ENCODE data around the gene TEPSIN.

The TEPSIN gene

DNA sequence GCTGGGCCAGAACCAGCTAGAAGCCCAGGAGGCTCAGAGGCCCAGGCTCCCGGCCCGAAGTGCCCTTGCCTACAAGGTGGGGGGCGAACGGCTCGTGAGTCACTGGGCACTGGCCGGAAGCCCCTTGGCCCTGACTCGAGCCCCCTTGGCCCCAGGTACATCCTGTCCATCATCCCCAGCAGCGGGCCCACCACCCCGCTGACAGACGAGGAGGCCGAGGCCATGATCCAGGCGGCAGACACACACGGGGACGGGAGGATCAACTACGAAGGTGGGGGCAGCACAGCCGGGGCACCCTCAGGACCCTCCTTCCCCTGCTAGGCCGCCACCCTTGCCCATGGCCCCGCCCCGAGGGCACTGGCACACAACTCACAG lies 57.1 kb downstream of the TEPSIN start:
- no peak for DNase-seq

DNA sequence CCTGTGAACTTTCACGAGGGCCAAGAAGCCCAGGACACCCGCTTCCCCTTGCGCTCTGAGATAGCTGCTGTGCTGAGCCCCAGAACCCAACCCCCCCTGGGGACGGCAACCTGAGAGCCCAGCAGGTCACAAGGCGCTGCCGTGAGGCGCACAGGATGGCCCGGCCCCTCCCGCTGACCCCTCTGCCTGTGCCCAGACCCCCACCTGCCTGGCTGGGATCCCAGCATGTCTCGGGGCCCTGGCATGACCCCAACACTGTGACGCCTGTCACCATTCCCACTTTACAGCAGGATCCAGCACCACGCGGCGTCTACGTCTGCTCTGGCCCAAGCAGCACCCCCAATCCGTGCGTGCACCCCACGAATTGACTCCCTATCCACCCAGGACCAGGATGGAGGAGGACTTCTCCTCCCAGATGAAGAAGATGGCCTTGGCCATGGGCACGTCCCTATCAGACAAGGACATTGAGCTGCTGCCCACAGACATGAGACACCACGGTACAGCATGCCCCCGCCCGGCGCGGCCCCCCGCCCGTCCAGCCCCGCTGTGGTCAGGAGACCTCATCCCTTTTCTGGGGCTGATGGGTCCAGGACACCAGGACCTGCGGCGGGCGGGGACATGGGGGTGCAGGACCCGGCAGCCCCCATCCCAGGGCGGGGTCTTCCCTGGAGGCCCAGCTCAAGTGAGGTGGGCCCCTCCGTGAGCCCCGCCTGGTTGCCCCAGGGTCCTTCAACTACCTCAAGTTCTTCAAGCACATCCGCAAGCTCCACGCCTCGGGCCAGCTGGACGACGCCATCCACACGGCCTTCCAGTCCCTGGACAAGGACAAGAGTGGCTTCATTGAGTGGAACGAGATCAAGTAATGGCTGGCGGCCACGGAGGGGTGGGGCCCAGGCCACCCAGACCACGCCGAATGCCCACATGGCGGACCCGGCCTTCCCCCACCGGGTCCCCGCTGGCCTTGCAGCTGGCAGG lies 57.7 kb downstream of the TEPSIN start:
- DNase-seq: no peak

DNA sequence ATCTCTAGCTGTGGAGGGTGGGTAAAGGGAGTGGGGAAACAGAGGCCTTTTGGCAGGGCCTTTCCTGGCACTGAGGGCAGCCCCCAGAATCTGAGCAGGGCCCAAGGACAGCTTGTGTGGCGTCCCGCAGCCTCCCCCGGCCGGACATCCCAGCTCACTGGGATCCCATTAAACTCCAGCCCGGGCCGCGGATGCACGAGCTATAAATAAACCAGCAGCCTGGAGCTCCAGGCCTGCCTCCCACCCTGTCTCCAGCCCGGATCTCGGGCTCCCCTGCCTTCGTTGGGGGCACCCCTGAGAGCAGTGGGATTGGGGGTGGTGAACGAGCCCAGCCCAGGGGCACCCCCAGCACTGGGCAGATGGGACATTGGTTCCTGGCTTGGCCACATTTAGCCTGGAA lies 59.0 kb downstream of the TEPSIN start:
- DNase-seq: no peak

DNA sequence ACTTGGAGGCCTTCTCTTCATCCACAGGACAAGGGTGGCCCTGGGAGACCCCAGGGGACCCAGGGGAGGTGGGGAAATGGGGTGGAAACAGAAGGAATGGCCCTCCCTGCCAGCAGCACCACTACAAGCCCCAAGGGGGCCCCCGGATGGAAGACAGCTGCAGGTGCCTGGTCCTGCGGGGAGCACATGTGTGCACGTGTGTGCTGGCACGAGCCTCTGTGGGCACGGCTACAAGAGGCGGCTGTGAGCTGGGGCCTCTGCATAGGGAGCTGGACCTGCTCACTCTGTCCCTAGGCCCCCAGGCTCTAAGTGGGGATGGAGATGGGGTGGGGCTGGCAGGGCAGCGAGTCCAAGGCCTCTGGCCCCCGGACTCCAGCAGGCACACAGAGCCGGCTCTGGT lies 59.6 kb downstream of the TEPSIN start:
- no peak for DNase-seq

Data from EL (cell line).